Measurements from ENCODE around the gene WDR53.

GRCh38 chr3:196558476-196558875 lies 9.9 kb downstream of the WDR53 start:
- TF ChIP-seq CTCF (IDR thresholded peaks at IDR 0.05; ENCODE audit: low read depth, low read length, poor library complexity, severe bottlenecking) (no peak), EZH2phosphoT487 (IDR thresholded peaks at IDR 0.05; ENCODE audit: borderline replicate concordance, low read length) (no peak)
